Ovary (tissue), 3 donors: ENCODE data around the gene KCNIP4.

Experiments
- CTCF ChIP-seq, 3 donors: fragments of 450-650 bp in 2 of 3; fragments of 200-600 bp in 1 of 3; IDR thresholded peaks; one replicate each; pipeline versions ENCODE4 v1.5.1 to v1.8.0; 2016 to 2022; ENCODE audit warnings: antibody characterized with exemption in 3 of 3, mild to moderate bottlenecking in 1 of 3
- EP300 ChIP-seq: sonication (generic); formaldehyde crosslinking; IDR thresholded peaks from one replicate; pipeline ENCODE4 v1.6.1; 2017; ENCODE audit warnings: antibody characterized with exemption
- donor health status: DM: no; HTN: no; CAD: no.

DNA sequence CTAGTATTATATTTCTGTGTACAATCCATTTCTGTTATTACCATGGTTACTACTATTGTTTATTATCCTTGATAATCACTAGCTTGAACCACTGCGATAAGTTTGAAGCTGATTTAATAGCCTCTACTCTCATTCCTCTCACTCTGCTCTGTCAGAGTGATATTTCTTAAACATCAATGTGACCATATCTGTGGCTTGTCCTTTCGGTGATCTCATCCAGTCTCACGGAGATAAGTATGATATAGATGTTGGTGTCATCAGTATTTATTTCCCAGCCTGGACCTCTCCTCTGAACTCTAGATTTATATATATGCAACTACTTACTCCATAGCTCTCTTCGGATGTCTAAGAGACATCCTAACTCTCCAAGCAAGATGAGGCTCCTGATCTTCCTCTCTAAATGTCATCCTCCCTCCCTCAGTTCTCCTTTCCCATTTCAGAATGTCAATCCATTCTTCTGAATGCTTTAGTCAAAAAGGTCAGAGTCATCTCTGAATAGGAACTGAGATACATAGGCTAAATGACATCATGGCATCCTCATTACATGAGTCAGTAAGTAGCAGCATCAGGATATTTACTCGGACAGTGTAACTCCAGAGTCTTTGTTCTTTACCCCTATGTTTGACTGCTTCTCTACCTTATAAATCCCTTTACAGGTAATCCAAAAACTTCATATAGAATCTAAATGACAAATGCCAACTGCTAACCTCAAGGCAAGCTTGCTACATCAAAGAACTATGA, 1118.8 kb downstream of the KCNIP4 start:
- TF ChIP-seq CTCF (IDR thresholded peaks at IDR 0.05) (no peak), EP300 (no peak)
